Activated naive CD8-positive, alpha-beta T cell treated with anti-CD3 and anti-CD28 coated beads, Interleukin-2, amount 10 ng/mL, durations not matched to agents 7 days and 5 days (primary cell): ENCODE data around the gene ADAMTSL2. TPM values are rescaled to one million over a fixed set of nuclear protein-coding genes. Genes with fewer than 3 reads are reported as not detected.

ENCODE experiments used
- ATAC-seq: fragments of 150-1000 bp; cut with Tn5 transposase; one replicate; pipeline ENCODE4 v1.10.0; 2021; ENCODE audit warnings: low read depth, moderate library complexity
- POLR2A ChIA-PET: fragments of 350-600 bp; sonication (Branson Sonifier 250); formaldehyde crosslinking; loops from one replicate; lab custom pipeline; 2021; ENCODE audit warnings: antibody characterized with exemption; lab: Charles Lee
- DNase-seq: peaks from one replicate; pipeline ENCODE4 v3.0.0; 2021
- H3K27ac Mint-ChIP-seq: one replicate; pipeline ENCODE4 v1.8.0; 2022; ENCODE audit warnings: mild to moderate bottlenecking, mixed read lengths
- H3K27me3 Mint-ChIP-seq: one replicate; pipeline ENCODE4 v1.8.0; 2022; ENCODE audit warnings: mild to moderate bottlenecking, moderate library complexity, mixed read lengths
- H3K36me3 Mint-ChIP-seq: one replicate; pipeline ENCODE4 v1.8.0; 2021; ENCODE audit warnings: mild to moderate bottlenecking, mixed read lengths
- H3K4me1 Mint-ChIP-seq: one replicate; pipeline ENCODE4 v1.8.0; 2021; ENCODE audit warnings: mixed read lengths
- H3K4me3 Mint-ChIP-seq: one replicate; pipeline ENCODE4 v1.8.0; 2022; ENCODE audit warnings: mild to moderate bottlenecking, moderate library complexity, mixed read lengths
- H3K9me3 Mint-ChIP-seq: one replicate; pipeline ENCODE4 v1.8.0; 2021; ENCODE audit warnings: mixed read lengths
- total RNA-seq, 2 experiments: library from RNA; stranded (reverse); gene quantifications; one replicate each; pipeline ENCODE4 v1.2.3, GENCODE V29; 2021

Gene ADAMTSL2
- total RNA-seq, 2 experiments from 2014 or later = 0.17 to 0.20 TPM

GRCh38 chr9:133509179-133510083 lies 25.1 kb upstream of the ADAMTSL2 start:
- Mint-ChIP-seq H3K4me1 (peaks cover 8% of the 10 kb centered on the region), H3K4me3 (peak overlapping the region; percentile 75), H3K27ac (peak overlapping the region; percentile 92), H3K27me3 (no peaks in the 10 kb centered on the region), H3K9me3 (no peaks in the 10 kb centered on the region), H3K36me3 (no peaks in the 10 kb centered on the region)
- DNase-seq (peak; percentile 55), ATAC-seq (peak; percentile 73)
- POLR2A ChIA-PET = interaction anchor here (0.9 to 1.2 kb wide), 3 partner anchors 30 to 161 kb away, joined by 3 to 4 read pairs (median 3); partner anchors contain the start of genes MED22, RPL7A and SLC2A6

DNA sequence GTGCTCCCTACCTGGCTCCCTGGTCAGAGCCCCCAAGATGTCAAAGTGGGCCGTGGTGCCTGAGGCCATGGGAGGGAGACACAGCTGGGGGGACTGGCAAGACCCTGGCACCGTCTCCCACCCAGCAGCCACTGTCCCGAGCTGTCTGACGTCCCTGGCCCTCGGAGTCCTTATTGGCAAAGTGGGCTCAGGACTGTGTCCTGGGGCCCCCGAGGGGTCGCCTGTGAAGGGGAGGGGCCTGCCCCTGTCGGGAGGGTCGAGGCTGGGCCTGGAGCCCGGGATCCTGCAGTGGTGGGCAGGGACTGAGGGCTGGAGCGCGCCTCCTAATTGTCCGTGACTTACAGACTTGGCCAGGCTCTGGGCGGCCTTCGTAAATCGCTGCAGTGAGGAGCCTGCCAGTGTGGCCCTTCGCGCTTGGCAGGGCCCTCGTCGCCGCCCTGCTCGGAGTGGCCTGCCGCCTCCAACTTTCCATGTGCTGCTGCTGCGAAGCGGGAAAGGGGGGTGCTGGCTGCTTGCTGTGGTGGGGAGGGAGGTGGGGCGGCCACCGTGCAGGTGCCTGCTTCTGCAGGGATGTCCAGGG lies 23.5 kb upstream of the ADAMTSL2 start:
- Mint-ChIP-seq H3K27ac (no peak overlapping the region), H3K4me1 (peaks cover 8% of the 10 kb centered on the region), H3K9me3 (no peaks in the 10 kb centered on the region), H3K27me3 (no peaks in the 10 kb centered on the region), H3K36me3 (no peaks in the 10 kb centered on the region), H3K4me3 (no peak overlapping the region)
- DNase-seq (no peak), ATAC-seq (no peak)
- POLR2A ChIA-PET = no interaction called here

- no peak overlapping the region for H3K27ac Mint-ChIP-seq
- POLR2A ChIA-PET = no interaction called here
- no peak overlapping the region for H3K4me3 Mint-ChIP-seq
Measured at GRCh38 chr9:133511607-133512006, 22.9 kb upstream of the ADAMTSL2 start.

GRCh38 chr9:133512253-133513213 lies 22.0 kb upstream of the ADAMTSL2 start:
- Mint-ChIP-seq H3K4me1 (peaks cover 8% of the 10 kb centered on the region), H3K4me3 (no peak overlapping the region), H3K36me3 (no peaks in the 10 kb centered on the region), H3K27me3 (no peaks in the 10 kb centered on the region), H3K27ac (no peak overlapping the region), H3K9me3 (no peaks in the 10 kb centered on the region)
- DNase-seq (no peak), ATAC-seq (no peak)
- POLR2A ChIA-PET = no interaction called here

More at GRCh38 chr9:133511607-133512006, 22.9 kb upstream of the ADAMTSL2 start:
- H3K36me3 Mint-ChIP-seq = no peaks in the 10 kb centered on the region
- no peaks in the 10 kb centered on the region for H3K9me3 Mint-ChIP-seq
- ATAC-seq (no peak), DNase-seq (no peak)
- H3K4me1 Mint-ChIP-seq = peaks cover 8% of the 10 kb centered on the region
- no peaks in the 10 kb centered on the region for H3K27me3 Mint-ChIP-seq

GRCh38 chr9:133513214-133514100 lies 21.0 kb upstream of the ADAMTSL2 start:
- H3K27ac Mint-ChIP-seq = no peak overlapping the region
- ATAC-seq (no peak), DNase-seq (no peak)
- H3K4me1 Mint-ChIP-seq = peaks cover 8% of the 10 kb centered on the region
- POLR2A ChIA-PET = no interaction called here
- no peaks in the 10 kb centered on the region for H3K36me3 Mint-ChIP-seq
- H3K27me3 Mint-ChIP-seq = no peaks in the 10 kb centered on the region
- no peak overlapping the region for H3K4me3 Mint-ChIP-seq
- no peaks in the 10 kb centered on the region for H3K9me3 Mint-ChIP-seq

DNA sequence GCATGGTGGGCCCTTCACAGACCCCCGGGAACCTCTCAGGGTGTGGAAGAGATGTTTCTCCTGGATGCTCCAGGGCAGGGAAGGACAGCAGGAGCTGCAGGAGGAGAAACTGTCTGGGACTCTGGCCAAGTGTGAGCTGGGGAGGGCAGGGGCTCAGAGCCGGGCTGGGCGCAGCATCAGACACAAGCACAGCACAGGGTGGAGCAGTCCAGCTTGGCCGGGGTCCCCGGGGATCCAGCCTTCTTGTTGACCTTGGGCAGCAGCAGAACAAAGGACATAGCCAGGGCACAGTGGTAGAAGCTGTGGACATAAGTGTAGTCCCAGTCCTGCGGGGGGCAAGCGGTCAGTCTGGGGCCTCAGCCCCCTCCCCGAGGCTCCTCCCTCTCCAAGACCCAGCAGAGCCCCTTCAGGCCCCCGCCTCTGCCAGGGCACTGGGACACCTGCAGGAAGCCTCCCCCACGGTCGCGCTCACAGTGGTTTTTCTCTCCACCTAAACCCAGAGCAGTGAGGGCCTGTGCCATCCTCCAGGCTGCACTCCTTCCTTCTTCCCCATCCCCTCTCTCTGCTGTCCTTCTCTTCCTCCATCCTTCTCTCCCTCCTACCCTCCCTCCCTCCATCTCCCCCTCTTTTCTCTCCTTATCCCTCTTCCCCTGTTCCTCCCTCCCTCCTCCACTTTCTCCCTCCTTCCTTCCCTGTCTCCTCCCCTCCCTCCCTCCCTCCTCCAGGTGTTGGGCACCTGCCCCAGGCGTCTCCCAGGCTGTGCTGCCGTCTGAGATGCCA lies 19.9 kb upstream of the ADAMTSL2 start:
- ATAC-seq = no peak
- POLR2A ChIA-PET = no interaction called here

DNA sequence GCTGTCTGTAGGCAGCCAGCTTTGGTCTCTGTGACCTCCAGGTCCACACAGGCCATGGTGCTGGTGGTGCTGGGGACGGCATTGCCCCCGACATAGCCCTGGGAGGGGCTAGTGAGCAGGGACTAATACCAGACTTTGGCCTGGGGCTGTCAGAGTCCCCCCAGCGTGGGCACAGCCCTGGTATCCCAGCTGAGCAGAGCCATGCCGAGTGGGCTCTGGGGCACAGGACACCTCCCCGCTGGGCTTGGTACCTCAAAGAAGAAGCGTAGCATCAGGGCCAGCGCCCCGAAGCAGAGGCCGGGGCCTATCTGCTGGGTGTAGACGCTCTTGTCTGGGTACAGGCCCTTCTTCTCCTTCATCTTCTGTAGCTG lies 19.3 kb upstream of the ADAMTSL2 start:
- H3K27me3 Mint-ChIP-seq = no peaks in the 10 kb centered on the region
- no peaks in the 10 kb centered on the region for H3K36me3 Mint-ChIP-seq
- POLR2A ChIA-PET = no interaction called here
- no peak overlapping the region for H3K27ac Mint-ChIP-seq
- no peaks in the 10 kb centered on the region for H3K4me1 Mint-ChIP-seq
- DNase-seq = no peak
- H3K9me3 Mint-ChIP-seq = no peaks in the 10 kb centered on the region
- ATAC-seq = no peak
- H3K4me3 Mint-ChIP-seq = no peak overlapping the region

More for the DNA sequence above, 19.9 kb upstream of the ADAMTSL2 start:
- no peaks in the 10 kb centered on the region for H3K27me3 Mint-ChIP-seq
- DNase-seq = no peak
- H3K27ac Mint-ChIP-seq = no peak overlapping the region
- H3K9me3 Mint-ChIP-seq = no peaks in the 10 kb centered on the region
- peaks cover 2% of the 10 kb centered on the region for H3K4me1 Mint-ChIP-seq
- no peaks in the 10 kb centered on the region for H3K36me3 Mint-ChIP-seq
- no peak overlapping the region for H3K4me3 Mint-ChIP-seq

DNA sequence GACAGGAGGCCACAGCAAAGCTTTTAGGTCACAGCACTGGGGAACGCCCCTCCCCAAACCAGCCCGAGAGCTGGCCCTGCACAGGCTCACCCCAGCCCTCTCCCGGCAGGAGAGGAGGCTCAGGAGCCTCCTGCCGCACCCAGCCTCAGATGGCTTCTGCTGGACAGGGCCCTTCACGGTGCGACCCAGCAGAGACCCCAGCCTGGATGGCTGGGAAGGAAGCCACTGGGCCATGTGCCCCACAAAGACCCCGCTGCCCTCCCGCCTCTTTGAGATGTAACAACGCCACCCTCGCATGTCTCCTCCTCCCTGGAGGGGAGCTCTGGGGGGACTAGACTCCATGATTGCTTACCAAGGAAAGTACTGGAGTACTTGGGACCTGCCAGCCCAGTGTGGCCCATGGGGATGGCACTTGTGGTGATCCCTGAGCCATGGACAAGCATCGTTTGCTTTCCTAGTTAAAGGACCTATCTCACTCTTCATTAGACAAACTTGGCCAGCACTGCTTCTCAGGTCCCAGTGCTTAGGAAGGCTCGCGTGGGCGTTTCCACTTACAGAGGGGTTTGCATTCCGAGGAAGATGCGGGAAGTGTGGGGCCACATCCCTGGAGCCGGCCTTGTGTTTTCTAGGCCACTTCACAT lies 18.8 kb upstream of the ADAMTSL2 start:
- H3K27ac Mint-ChIP-seq = no peak overlapping the region
- no peaks in the 10 kb centered on the region for H3K4me1 Mint-ChIP-seq
- DNase-seq (no peak), ATAC-seq (no peak)
- no peaks in the 10 kb centered on the region for H3K36me3 Mint-ChIP-seq
- H3K9me3 Mint-ChIP-seq = no peaks in the 10 kb centered on the region
- no peaks in the 10 kb centered on the region for H3K27me3 Mint-ChIP-seq
- no peak overlapping the region for H3K4me3 Mint-ChIP-seq
- POLR2A ChIA-PET = no interaction called here

DNA sequence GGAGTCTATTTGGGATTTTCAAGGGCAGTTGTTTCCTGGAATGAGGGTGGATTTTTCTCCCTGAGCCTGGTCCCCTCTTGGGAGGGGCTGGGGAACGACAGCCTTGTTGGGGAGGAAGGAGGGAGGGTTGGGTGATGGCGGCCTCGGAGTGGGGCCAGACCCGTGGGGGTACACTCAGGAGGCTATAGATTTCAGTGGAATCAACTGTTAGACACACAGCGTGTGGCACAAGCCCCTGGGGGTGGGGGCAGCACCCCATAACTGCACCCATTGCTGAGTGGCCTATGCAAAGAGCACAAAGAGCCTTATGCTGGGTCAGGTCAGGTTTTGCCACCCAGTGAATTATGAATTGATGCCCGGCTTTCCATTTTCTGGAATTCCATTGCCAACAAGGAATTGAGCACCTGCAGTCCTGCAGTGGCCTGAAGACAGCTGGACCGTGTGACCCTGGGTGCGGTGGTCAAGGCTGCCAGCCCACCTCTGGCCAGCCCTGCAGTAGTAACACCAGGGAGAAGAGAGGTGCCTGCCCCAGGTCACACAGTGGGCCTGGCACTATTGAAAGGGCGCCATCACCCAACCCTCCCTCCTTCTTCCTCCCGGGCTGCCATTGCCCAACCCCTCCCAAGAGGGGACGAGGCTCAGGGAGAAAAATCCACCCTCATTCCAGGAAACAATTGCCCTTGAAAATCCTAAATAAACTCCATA lies 18.1 kb upstream of the ADAMTSL2 start:
- no peaks in the 10 kb centered on the region for H3K36me3 Mint-ChIP-seq
- ATAC-seq = no peak
- H3K4me1 Mint-ChIP-seq = no peaks in the 10 kb centered on the region
- no peaks in the 10 kb centered on the region for H3K9me3 Mint-ChIP-seq
- H3K27me3 Mint-ChIP-seq = no peaks in the 10 kb centered on the region
- no peak for DNase-seq
- H3K27ac Mint-ChIP-seq = no peak overlapping the region
- POLR2A ChIA-PET = no interaction called here
- H3K4me3 Mint-ChIP-seq = no peak overlapping the region

- H3K27ac Mint-ChIP-seq = no peak overlapping the region
- DNase-seq = no peak
- POLR2A ChIA-PET = no interaction called here
Measured at GRCh38 chr9:133516961-133517350, 17.5 kb upstream of the ADAMTSL2 start.

GRCh38 chr9:133517711-133518110 lies 16.8 kb upstream of the ADAMTSL2 start:
- H3K36me3 Mint-ChIP-seq = no peaks in the 10 kb centered on the region
- POLR2A ChIA-PET = no interaction called here
- H3K4me3 Mint-ChIP-seq = no peak overlapping the region
- H3K4me1 Mint-ChIP-seq = no peaks in the 10 kb centered on the region
- no peaks in the 10 kb centered on the region for H3K27me3 Mint-ChIP-seq
- no peak for ATAC-seq
- no peaks in the 10 kb centered on the region for H3K9me3 Mint-ChIP-seq
- DNase-seq = no peak
- no peak overlapping the region for H3K27ac Mint-ChIP-seq

More at GRCh38 chr9:133516961-133517350, 17.5 kb upstream of the ADAMTSL2 start:
- Mint-ChIP-seq H3K4me1 (no peaks in the 10 kb centered on the region), H3K9me3 (no peaks in the 10 kb centered on the region), H3K36me3 (no peaks in the 10 kb centered on the region), H3K27me3 (no peaks in the 10 kb centered on the region), H3K4me3 (no peak overlapping the region)
- no peak for ATAC-seq
